HL-60 (cell line): ENCODE measurements around the gene DIAPH2.

Experiments used
- DNase-seq, 2 experiments: peaks; one replicate each; pipeline ENCODE4 v3.0.0-alpha.2; 2010 to 2020; ENCODE audit warnings: low read depth in 1 of 2, low spot score in 1 of 2
- H3K27ac ChIP-seq: fragments of 250-450 bp; sonication (Bioruptor Pico); replicated peaks from 2 replicates; pipeline ENCODE4 v1.5.1; 2020; ENCODE audit warnings: mild to moderate bottlenecking, moderate library complexity
- H3K27me3 ChIP-seq: fragments of 250-450 bp; sonication (Bioruptor Pico); 2 replicates; pipeline ENCODE4 v1.5.1; 2021; ENCODE audit warnings: mild to moderate bottlenecking, moderate library complexity; ENCODE audit not compliant: insufficient read depth, poor library complexity, severe bottlenecking
- H3K4me3 ChIP-seq: replicated peaks from 2 replicates; pipeline ENCODE4 v1.5.1; 2011; ENCODE audit warnings: mild to moderate bottlenecking, control low read depth, low read length; ENCODE audit not compliant: insufficient read depth
- CTCF ChIP-seq: IDR thresholded peaks from one replicate; pipeline ENCODE4 v1.5.1; 2011; ENCODE audit warnings: low read length, control low read depth, inconsistent platforms; ENCODE audit not compliant: insufficient read depth
- GABPA ChIP-seq: IDR thresholded peaks from 2 replicates; pipeline ENCODE4 v1.6.1; 2012; ENCODE audit warnings: low read depth
- POLR2AphosphoS5 ChIP-seq: IDR thresholded peaks from 2 replicates; pipeline ENCODE4 v1.6.1; 2012; ENCODE audit warnings: low read depth
- REST ChIP-seq: IDR thresholded peaks from 2 replicates; pipeline ENCODE4 v1.6.1; 2012; ENCODE audit warnings: low read depth; ENCODE audit not compliant: insufficient replicate concordance
- SPI1 ChIP-seq: IDR thresholded peaks from 2 replicates; pipeline ENCODE4 v1.6.1; 2012; ENCODE audit warnings: low read depth, mild to moderate bottlenecking, borderline replicate concordance

Gene DIAPH2

GRCh38 chrX:97367125-97367524 is 682.5 kb downstream of the DIAPH2 start:
- no peak for TF ChIP-seq CTCF
- Histone ChIP-seq H3K27ac (no peak overlapping the region), H3K4me3 (no peak overlapping the region), H3K27me3 (no peaks in the 10 kb centered on the region)
- no peak for DNase-seq

GRCh38 chrX:97369947-97370346 is 685.3 kb downstream of the DIAPH2 start:
- Histone ChIP-seq H3K27me3 (no peaks in the 10 kb centered on the region), H3K4me3 (no peak overlapping the region), H3K27ac (no peak overlapping the region)
- no peak for TF ChIP-seq REST
- TF ChIP-seq SPI1: no peak
- no peak for TF ChIP-seq POLR2AphosphoS5
- TF ChIP-seq GABPA: no peak
- no peak for TF ChIP-seq CTCF
- DNase-seq: no peak

- Histone ChIP-seq H3K4me3 (no peak overlapping the region), H3K27me3 (no peaks in the 10 kb centered on the region), H3K27ac (no peak overlapping the region)
- DNase-seq: no peak
- TF ChIP-seq SPI1 (no peak), CTCF (no peak), REST (no peak), POLR2AphosphoS5 (no peak), GABPA (no peak)
Observed at GRCh38 chrX:97372001-97372766, 687.5 kb downstream of the DIAPH2 start.

GRCh38 chrX:97374266-97374665 is 689.6 kb downstream of the DIAPH2 start:
- Histone ChIP-seq H3K27me3 (no peaks in the 10 kb centered on the region), H3K4me3 (no peak overlapping the region), H3K27ac (no peak overlapping the region)
- DNase-seq: no peak
- TF ChIP-seq POLR2AphosphoS5: no peak
- no peak for TF ChIP-seq CTCF
- no peak for TF ChIP-seq REST
- no peak for TF ChIP-seq SPI1
- no peak for TF ChIP-seq GABPA
